ENCODE data around the gene NLRP13.
"Not testable (repeated sequence)": the region's sequence is repeated elsewhere in the genome, so short reads cannot be mapped to it uniquely, and the experiment has no call there.

The NLRP13 gene

DNA sequence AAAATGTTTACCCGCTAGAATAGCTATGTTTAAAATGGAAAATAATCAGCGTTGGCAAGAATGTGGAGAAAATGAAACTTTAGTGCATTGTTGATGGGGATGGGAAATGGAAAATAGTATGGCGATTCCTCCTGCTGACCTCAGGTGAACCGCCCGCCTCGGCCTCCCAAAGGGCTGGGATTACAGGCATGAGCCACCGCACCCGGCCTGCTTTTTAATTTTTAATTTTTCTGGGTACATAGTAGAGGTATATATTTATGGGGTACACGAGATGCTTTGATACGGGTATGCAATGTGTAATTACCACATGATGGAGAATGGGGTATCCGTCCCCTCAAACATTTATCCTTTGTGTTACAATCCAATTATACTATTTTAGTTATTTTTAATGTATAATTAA lies 8.2 kb upstream of the NLRP13 start:
- H3K27ac ChIP-seq (ENCODE audit: low read depth, low read length), result no peak overlapping the region

DNA sequence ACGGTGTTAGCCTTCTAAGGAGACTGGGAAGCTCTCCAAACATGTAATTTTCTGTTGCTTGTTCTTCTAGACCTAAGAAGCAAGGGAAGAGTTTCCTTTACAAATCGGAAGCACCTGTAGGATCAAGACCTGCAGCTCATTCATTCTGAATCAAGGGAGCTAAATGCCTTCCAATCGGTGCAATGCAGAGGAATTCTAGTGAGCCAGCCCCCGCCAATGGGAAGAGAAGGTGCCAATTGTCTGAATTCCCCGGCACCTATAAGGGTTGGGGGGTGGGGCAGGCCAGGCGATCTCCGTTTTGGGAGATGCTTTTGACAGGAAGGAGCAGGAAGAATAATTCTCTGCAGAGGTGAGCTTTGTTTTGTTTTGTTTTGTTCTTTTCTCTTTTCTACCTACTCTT lies 7.1 kb upstream of the NLRP13 start:
- Histone ChIP-seq H3K27ac (ENCODE audit: low read depth, low read length) (no peak overlapping the region), H3K9ac (ENCODE audit: low read depth in 1 of 2, low read length in 2 of 2) (no peak overlapping the region), H3K9me3 (ENCODE audit: control insufficient read depth in 1 of 2, low read length in 2 of 2) (no peaks in the 10 kb centered on the region), H3K36me3 (ENCODE audit: control insufficient read depth in 1 of 2, insufficient read depth in 2 of 2, low read length in 2 of 2) (no peaks in the 10 kb centered on the region), H3K4me1 (ENCODE audit: control insufficient read depth in 1 of 2, insufficient read depth in 2 of 2, low read length in 2 of 2) (no peaks in the 10 kb centered on the region), H3K27me3 (ENCODE audit: control insufficient read depth in 1 of 2, insufficient read depth in 2 of 2, low read length in 2 of 2) (no peaks in the 10 kb centered on the region), H3K4me3 (ENCODE audit: low read depth in 1 of 2, low read length in 2 of 2) (no peak overlapping the region)

More for the DNA sequence above, 8.2 kb upstream of the NLRP13 start:
- no peaks in the 10 kb centered on the region for H3K9me3 ChIP-seq (ENCODE audit: control insufficient read depth in 1 of 2, low read length in 2 of 2)
- H3K36me3 ChIP-seq (ENCODE audit: control insufficient read depth in 1 of 2, insufficient read depth in 2 of 2, low read length in 2 of 2), result no peaks in the 10 kb centered on the region
- no peaks in the 10 kb centered on the region for H3K4me1 ChIP-seq (ENCODE audit: control insufficient read depth in 1 of 2, insufficient read depth in 2 of 2, low read length in 2 of 2)
- H3K9ac ChIP-seq (ENCODE audit: low read depth in 1 of 2, low read length in 2 of 2), result no peak overlapping the region
- H3K4me3 ChIP-seq (ENCODE audit: low read depth in 1 of 2, low read length in 2 of 2), result no peak overlapping the region
- H3K27me3 ChIP-seq (ENCODE audit: control insufficient read depth in 1 of 2, insufficient read depth in 2 of 2, low read length in 2 of 2), result no peaks in the 10 kb centered on the region

DNA sequence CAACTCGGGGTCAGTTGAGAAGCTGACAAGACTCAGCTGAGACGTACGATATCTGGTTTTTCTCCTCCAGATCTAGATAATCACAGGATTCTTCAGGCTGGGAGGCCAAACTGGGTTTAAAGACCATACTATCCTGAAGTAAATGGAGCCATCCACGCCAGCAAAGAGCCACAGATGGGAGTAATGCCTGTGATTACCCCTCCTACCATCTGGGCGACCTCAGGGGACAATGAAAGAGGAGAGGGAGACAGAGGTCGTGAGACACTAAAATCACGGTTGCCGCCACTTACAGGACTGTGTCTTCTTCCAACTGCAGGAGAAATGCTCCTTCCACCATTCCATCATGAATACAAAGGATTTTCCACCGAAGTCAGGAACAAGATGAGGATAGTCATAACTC lies 3.1 kb upstream of the NLRP13 start:
- H3K4me3 ChIP-seq (ENCODE audit: low read depth in 1 of 2, low read length in 2 of 2), result no peak overlapping the region
- no peaks in the 10 kb centered on the region for H3K4me1 ChIP-seq (ENCODE audit: control insufficient read depth in 1 of 2, insufficient read depth in 2 of 2, low read length in 2 of 2)
- no peak overlapping the region for H3K9ac ChIP-seq (ENCODE audit: low read depth in 1 of 2, low read length in 2 of 2)
- H3K36me3 ChIP-seq (ENCODE audit: control insufficient read depth in 1 of 2, insufficient read depth in 2 of 2, low read length in 2 of 2), result no peaks in the 10 kb centered on the region
- H3K27ac ChIP-seq (ENCODE audit: low read depth, low read length), result no peak overlapping the region
- no peaks in the 10 kb centered on the region for H3K27me3 ChIP-seq (ENCODE audit: control insufficient read depth in 1 of 2, insufficient read depth in 2 of 2, low read length in 2 of 2)
- H3K9me3 ChIP-seq (ENCODE audit: control insufficient read depth in 1 of 2, low read length in 2 of 2), result no peaks in the 10 kb centered on the region

DNA sequence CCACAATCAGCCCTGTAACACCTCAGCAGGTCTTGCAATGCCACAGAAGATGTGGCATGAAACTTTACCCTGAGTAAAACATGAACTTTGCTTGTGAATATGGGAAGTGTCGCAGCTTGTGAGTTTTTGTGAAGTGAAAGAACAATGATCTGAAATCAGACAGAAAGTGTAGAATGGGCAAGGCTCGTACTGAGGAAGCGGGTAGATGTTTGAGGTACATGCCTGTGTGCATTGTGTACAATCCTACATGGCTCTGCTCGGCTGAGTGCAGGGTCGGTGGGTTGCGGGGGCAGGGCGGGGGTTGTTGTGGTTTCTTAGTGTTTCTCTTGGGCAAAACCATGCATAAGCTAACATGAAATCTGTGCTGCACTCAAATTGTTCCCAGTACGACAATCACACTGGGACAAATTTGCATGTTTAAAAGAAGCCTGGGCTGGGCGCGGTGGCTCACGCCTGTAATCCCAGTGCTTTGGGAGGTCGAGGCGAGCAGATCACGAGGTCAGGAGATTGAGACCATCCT lies 1.1 kb downstream of the NLRP13 start:
- no peak overlapping the region for H3K9ac ChIP-seq (ENCODE audit: low read depth in 1 of 2, low read length in 2 of 2)
- no peaks in the 10 kb centered on the region for H3K27me3 ChIP-seq (ENCODE audit: control insufficient read depth in 1 of 2, insufficient read depth in 2 of 2, low read length in 2 of 2)
- no peaks in the 10 kb centered on the region for H3K9me3 ChIP-seq (ENCODE audit: control insufficient read depth in 1 of 2, low read length in 2 of 2)
- no peak overlapping the region for H3K27ac ChIP-seq (ENCODE audit: low read depth, low read length)
- H3K4me3 ChIP-seq (ENCODE audit: low read depth in 1 of 2, low read length in 2 of 2), result no peak overlapping the region
- H3K4me1 ChIP-seq (ENCODE audit: control insufficient read depth in 1 of 2, insufficient read depth in 2 of 2, low read length in 2 of 2), result no peaks in the 10 kb centered on the region
- no peaks in the 10 kb centered on the region for H3K36me3 ChIP-seq (ENCODE audit: control insufficient read depth in 1 of 2, insufficient read depth in 2 of 2, low read length in 2 of 2)

- H3K9ac ChIP-seq (ENCODE audit: low read depth in 1 of 2, low read length in 2 of 2); H3K36me3 ChIP-seq (ENCODE audit: control insufficient read depth in 1 of 2, insufficient read depth in 2 of 2, low read length in 2 of 2); H3K27ac ChIP-seq (ENCODE audit: low read depth, low read length); H3K4me1 ChIP-seq (ENCODE audit: control insufficient read depth in 1 of 2, insufficient read depth in 2 of 2, low read length in 2 of 2); H3K4me3 ChIP-seq (ENCODE audit: low read depth in 1 of 2, low read length in 2 of 2); H3K27me3 ChIP-seq (ENCODE audit: control insufficient read depth in 1 of 2, insufficient read depth in 2 of 2, low read length in 2 of 2); H3K9me3 ChIP-seq (ENCODE audit: control insufficient read depth in 1 of 2, low read length in 2 of 2): not testable (repeated sequence)
These were observed 2.9 kb downstream of the NLRP13 start for GRCh38 chr19:55929258-55929657.

GRCh38 chr19:55927991-55928390 lies 4.1 kb downstream of the NLRP13 start:
- H3K9ac ChIP-seq (ENCODE audit: low read depth in 1 of 2, low read length in 2 of 2), result no peak overlapping the region
- peaks cover 7 to 8% of the 10 kb centered on the region in 2 donors for H3K9me3 ChIP-seq (ENCODE audit: control insufficient read depth in 1 of 2, low read length in 2 of 2)
- no peak overlapping the region for H3K4me3 ChIP-seq (ENCODE audit: low read depth in 1 of 2, low read length in 2 of 2)
- no peaks in the 10 kb centered on the region for H3K36me3 ChIP-seq (ENCODE audit: control insufficient read depth in 1 of 2, insufficient read depth in 2 of 2, low read length in 2 of 2)
- H3K27me3 ChIP-seq (ENCODE audit: control insufficient read depth in 1 of 2, insufficient read depth in 2 of 2, low read length in 2 of 2), result no peaks in the 10 kb centered on the region
- H3K4me1 ChIP-seq (ENCODE audit: control insufficient read depth in 1 of 2, insufficient read depth in 2 of 2, low read length in 2 of 2), result no peaks in the 10 kb centered on the region
- no peak overlapping the region for H3K27ac ChIP-seq (ENCODE audit: low read depth, low read length)

DNA sequence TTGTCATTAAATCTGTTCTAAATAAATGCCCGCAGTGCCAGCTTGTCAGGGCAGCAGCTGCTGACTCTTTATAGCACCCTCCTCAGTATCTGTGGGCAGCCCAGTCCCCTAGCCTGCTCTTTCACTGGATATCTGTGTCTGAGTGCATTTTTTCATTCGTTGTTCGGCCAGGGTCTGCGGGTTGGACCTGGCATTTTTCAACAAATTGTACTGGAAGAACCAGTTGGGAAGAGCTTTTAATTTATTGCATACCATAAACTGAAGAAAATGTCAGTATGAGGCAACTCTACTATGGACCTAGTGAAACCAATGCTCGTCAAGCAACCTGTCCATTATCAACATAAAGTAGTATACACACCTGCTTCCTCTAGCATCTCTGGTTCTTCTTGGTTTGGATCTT lies 8.6 kb downstream of the NLRP13 start:
- Histone ChIP-seq H3K4me1 (ENCODE audit: control insufficient read depth in 1 of 2, insufficient read depth in 2 of 2, low read length in 2 of 2) (no peaks in the 10 kb centered on the region), H3K27ac (ENCODE audit: low read depth, low read length) (no peak overlapping the region), H3K9me3 (ENCODE audit: control insufficient read depth in 1 of 2, low read length in 2 of 2) (peaks cover 10 to 12% of the 10 kb centered on the region in 2 donors), H3K4me3 (ENCODE audit: low read depth in 1 of 2, low read length in 2 of 2) (no peak overlapping the region), H3K36me3 (ENCODE audit: control insufficient read depth in 1 of 2, insufficient read depth in 2 of 2, low read length in 2 of 2) (no peaks in the 10 kb centered on the region), H3K27me3 (ENCODE audit: control insufficient read depth in 1 of 2, insufficient read depth in 2 of 2, low read length in 2 of 2) (no peaks in the 10 kb centered on the region), H3K9ac (ENCODE audit: low read depth in 1 of 2, low read length in 2 of 2) (no peak overlapping the region)

DNA sequence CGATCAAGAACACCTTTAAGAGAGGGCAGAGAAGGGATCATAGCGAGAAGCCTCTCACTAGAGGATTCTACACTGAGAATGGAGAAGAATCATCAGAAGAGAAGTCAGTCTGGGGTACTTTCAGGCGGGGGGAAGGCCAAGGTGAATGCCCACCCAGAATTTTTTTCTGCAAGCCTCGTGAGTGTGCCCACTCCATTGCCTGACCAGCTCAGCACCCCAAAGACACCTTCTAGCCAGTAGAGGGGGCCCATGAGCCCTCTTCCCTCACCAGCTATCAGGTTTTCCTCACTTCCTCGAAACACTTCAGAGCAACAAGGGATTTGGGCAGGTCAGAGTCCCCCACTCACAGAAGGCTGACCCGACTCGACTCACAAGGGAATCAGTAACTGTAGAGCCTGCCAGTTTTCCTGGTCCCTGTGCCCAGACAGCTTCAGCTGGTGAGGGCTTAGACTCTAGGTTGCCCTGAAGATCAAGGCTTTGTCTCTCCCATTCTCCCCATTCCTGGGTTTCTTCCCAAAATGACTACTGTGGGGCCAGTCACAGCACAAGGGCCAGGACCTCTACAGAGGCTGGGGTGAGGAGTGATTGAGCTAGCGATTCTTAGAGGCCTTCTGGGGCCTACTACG lies 18.4 kb downstream of the NLRP13 start:
- Histone ChIP-seq H3K36me3 (ENCODE audit: control insufficient read depth in 1 of 2, insufficient read depth in 2 of 2, low read length in 2 of 2) (no peaks in the 10 kb centered on the region), H3K27me3 (ENCODE audit: control insufficient read depth in 1 of 2, insufficient read depth in 2 of 2, low read length in 2 of 2) (no peaks in the 10 kb centered on the region), H3K4me1 (ENCODE audit: control insufficient read depth in 1 of 2, insufficient read depth in 2 of 2, low read length in 2 of 2) (no peaks in the 10 kb centered on the region), H3K4me3 (ENCODE audit: low read depth in 1 of 2, low read length in 2 of 2) (no peak overlapping the region), H3K9me3 (ENCODE audit: control insufficient read depth in 1 of 2, low read length in 2 of 2) (no peaks in the 10 kb centered on the region), H3K27ac (ENCODE audit: low read depth, low read length) (no peak overlapping the region), H3K9ac (ENCODE audit: low read depth in 1 of 2, low read length in 2 of 2) (no peak overlapping the region)

- Histone ChIP-seq H3K9me3 (ENCODE audit: control insufficient read depth in 1 of 2, low read length in 2 of 2) (no peaks in the 10 kb centered on the region), H3K27me3 (ENCODE audit: control insufficient read depth in 1 of 2, insufficient read depth in 2 of 2, low read length in 2 of 2) (no peaks in the 10 kb centered on the region), H3K36me3 (ENCODE audit: control insufficient read depth in 1 of 2, insufficient read depth in 2 of 2, low read length in 2 of 2) (no peaks in the 10 kb centered on the region), H3K9ac (ENCODE audit: low read depth in 1 of 2, low read length in 2 of 2) (no peak overlapping the region), H3K27ac (ENCODE audit: low read depth, low read length) (no peak overlapping the region), H3K4me3 (ENCODE audit: low read depth in 1 of 2, low read length in 2 of 2) (no peak overlapping the region), H3K4me1 (ENCODE audit: control insufficient read depth in 1 of 2, insufficient read depth in 2 of 2, low read length in 2 of 2) (no peaks in the 10 kb centered on the region)
These were observed 19.2 kb downstream of the NLRP13 start for GRCh38 chr19:55912916-55913315.

- H3K36me3 ChIP-seq (ENCODE audit: control insufficient read depth in 1 of 2, insufficient read depth in 2 of 2, low read length in 2 of 2), result no peaks in the 10 kb centered on the region
- no peaks in the 10 kb centered on the region for H3K9me3 ChIP-seq (ENCODE audit: control insufficient read depth in 1 of 2, low read length in 2 of 2)
- H3K4me1 ChIP-seq (ENCODE audit: control insufficient read depth in 1 of 2, insufficient read depth in 2 of 2, low read length in 2 of 2), result no peaks in the 10 kb centered on the region
These were observed 22.3 kb downstream of the NLRP13 start for GRCh38 chr19:55909801-55910200.

GRCh38 chr19:55907746-55908145 lies 24.4 kb downstream of the NLRP13 start:
- no peak overlapping the region for H3K9ac ChIP-seq (ENCODE audit: low read depth in 1 of 2, low read length in 2 of 2)
- H3K9me3 ChIP-seq (ENCODE audit: control insufficient read depth in 1 of 2, low read length in 2 of 2), result no peaks in the 10 kb centered on the region
- H3K36me3 ChIP-seq (ENCODE audit: control insufficient read depth in 1 of 2, insufficient read depth in 2 of 2, low read length in 2 of 2), result no peaks in the 10 kb centered on the region
- no peak overlapping the region for H3K27ac ChIP-seq (ENCODE audit: low read depth, low read length)
- no peak overlapping the region for H3K4me3 ChIP-seq (ENCODE audit: low read depth in 1 of 2, low read length in 2 of 2)
- no peaks in the 10 kb centered on the region for H3K4me1 ChIP-seq (ENCODE audit: control insufficient read depth in 1 of 2, insufficient read depth in 2 of 2, low read length in 2 of 2)
- no peaks in the 10 kb centered on the region for H3K27me3 ChIP-seq (ENCODE audit: control insufficient read depth in 1 of 2, insufficient read depth in 2 of 2, low read length in 2 of 2)

More at GRCh38 chr19:55909801-55910200, 22.3 kb downstream of the NLRP13 start:
- Histone ChIP-seq H3K27me3 (ENCODE audit: control insufficient read depth in 1 of 2, insufficient read depth in 2 of 2, low read length in 2 of 2) (no peaks in the 10 kb centered on the region), H3K27ac (ENCODE audit: low read depth, low read length) (no peak overlapping the region), H3K9ac (ENCODE audit: low read depth in 1 of 2, low read length in 2 of 2) (no peak overlapping the region), H3K4me3 (ENCODE audit: low read depth in 1 of 2, low read length in 2 of 2) (no peak overlapping the region)

Data from duodenal mucosa (tissue), 2 donors.